ENCODE measurements around the gene ZNF276.
"Not testable (repeated sequence)": the region's sequence is repeated elsewhere in the genome, so short reads cannot be mapped to it uniquely, and the experiment has no call there.

DNA sequence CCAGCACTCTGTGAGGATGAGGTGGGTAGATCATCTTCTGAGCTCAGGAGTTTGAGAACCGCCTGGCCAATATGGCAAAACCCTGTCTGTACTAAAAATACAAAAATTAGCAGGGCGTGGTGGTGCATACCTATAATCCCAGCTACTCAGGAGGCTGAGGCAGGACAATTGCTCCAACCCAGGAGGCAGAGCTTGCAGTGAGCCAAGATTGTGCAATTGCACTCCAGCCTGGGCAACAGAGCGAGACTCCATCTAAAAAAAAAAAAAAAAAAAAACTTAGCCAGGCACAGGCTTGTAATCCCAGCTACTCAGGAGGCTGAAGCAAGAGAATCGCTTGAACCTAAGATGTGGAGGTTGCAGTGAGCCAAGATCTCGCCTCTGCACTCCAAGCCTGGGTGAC lies 56.9 kb downstream of the ZNF276 start:
- TF ChIP-seq, protein P1, sequence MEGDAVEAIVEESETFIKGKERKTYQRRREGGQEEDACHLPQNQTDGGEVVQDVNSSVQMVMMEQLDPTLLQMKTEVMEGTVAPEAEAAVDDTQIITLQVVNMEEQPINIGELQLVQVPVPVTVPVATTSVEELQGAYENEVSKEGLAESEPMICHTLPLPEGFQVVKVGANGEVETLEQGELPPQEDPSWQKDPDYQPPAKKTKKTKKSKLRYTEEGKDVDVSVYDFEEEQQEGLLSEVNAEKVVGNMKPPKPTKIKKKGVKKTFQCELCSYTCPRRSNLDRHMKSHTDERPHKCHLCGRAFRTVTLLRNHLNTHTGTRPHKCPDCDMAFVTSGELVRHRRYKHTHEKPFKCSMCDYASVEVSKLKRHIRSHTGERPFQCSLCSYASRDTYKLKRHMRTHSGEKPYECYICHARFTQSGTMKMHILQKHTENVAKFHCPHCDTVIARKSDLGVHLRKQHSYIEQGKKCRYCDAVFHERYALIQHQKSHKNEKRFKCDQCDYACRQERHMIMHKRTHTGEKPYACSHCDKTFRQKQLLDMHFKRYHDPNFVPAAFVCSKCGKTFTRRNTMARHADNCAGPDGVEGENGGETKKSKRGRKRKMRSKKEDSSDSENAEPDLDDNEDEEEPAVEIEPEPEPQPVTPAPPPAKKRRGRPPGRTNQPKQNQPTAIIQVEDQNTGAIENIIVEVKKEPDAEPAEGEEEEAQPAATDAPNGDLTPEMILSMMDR (IDR thresholded peaks at IDR 0.05): not testable (repeated sequence)
- TF ChIP-seq POLR2A (IDR thresholded peaks at IDR 0.05): not testable (repeated sequence)

All from thyroid gland (tissue), 4 donors.